ENCODE results near the gene RMI1.
A peak's percentile ranks its signal among the peaks of the same experiment; 100 is the strongest.
"Not testable (repeated sequence)": the region's sequence is repeated elsewhere in the genome, so short reads cannot be mapped to it uniquely, and the experiment has no call there.

RMI1 gene

DNA sequence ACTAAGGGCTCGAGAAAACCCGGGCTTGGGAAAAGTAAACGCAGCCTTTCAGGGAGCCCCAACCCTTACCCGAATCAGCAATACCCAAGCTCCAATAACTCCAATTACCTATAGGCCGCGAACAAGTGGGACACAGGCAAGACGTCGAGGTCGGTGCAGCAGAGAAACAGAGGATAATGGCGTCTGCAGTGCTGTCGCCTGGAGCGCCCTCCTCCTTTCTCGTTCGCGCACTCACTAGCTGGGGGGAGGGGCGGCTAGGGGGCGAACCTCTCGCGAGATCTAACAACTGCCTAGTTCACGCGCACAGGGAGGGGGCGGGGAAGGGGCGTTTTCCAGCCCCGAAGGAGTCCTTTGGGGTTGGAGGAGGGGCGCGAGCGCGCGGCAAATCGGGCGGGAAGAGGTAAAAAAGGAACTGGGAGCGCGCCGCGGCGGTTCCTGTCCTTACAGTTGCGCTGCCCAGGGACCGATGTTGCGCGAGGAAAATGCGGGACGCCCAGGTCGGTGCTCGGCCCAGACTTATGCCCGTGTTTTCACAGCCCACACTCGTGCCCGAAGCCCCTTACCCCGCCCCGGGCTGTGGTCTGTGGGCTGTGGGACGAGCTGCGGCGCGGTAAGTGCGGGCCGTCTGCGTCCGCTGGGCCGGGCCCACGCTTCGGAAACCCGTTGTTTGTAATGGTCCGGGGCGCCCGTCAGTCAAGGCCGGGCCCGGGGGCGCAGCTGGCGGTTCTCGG is at the start of gene RMI1:
Gene RMI1 (plus strand): TSS at position 411 of the 731 bp plus-strand sequence. CDS start 20,182 bp downstream, outside the sequence.
- peak; percentile 100 for DNase-seq

DNA sequence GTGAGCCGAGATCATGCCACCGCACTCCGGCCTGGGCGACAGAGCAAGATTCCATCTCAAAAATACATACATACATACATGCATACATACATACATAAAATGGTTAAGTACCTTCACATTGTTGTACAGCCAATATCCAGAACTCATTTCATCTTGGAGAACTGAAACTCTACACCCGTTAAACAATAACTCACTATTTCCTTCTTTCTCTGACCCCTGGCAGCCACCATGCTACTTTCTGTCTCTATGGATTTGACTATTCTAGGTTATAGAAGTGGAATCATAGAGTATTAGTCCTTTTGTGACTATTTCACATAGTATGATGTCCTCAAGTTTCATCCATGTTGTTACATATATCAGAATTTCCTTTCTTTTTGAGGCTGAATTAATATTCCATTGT is 49.7 kb upstream of the RMI1 start:
- DNase-seq = no peak

GRCh38 chr9:83932011-83932410 is 48.6 kb upstream of the RMI1 start:
- no peak for DNase-seq

GRCh38 chr9:83932851-83933250 is 47.8 kb upstream of the RMI1 start:
- DNase-seq = no peak

- DNase-seq = no peak
These were observed 46.8 kb upstream of the RMI1 start for GRCh38 chr9:83933790-83934189.

- no peak for DNase-seq
These were observed 45.9 kb upstream of the RMI1 start for GRCh38 chr9:83934569-83935275.

GRCh38 chr9:83935276-83935935 is 45.2 kb upstream of the RMI1 start:
- no peak for DNase-seq

DNA sequence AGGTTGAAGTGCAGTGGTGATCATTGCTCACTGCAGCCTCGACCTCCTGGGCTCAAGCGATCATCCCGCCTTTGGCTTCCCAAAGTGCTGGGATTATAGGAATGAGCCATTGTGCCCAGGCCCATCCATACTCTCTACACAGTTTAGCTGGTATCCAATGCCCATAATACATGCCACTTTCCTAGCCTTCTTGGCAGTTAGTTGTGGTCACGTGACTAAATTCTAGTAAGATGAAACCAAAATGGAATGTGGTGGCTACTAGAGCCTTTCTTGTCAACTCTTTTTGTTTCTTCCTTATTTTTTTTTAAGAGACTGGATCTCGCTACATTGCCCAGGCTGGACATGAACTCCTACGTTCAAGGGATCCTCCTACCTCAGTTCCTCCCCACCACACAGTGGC is 44.1 kb upstream of the RMI1 start:
- DNase-seq = no peak

DNA sequence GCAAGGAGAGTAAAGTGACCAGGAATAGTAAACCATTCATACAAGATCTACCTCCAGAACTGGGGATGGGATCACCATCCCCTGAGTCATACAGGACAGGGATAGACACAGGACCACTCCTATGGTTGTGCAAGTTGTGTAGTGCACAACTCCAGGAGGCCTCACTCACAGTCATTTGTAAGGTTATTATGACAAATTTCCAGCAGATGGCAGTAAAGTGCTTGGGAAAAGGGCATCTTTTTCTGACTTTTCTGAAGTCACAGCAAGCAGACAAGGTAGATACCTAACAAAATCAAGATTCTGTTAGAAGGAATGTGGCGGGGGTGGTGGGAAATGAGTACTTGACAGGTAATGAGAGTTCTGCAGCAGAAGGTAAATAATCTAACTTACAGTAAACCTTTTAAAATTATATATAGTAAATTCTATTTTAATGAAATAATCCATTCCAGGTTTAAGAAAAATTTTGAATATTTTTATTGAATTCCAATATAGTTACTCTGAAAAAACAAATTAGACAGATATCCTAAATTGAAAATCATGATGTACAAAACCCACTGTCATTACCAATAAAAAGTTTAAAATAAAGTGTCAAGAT is 42.6 kb upstream of the RMI1 start:
- DNase-seq = peak; percentile 7

- DNase-seq = no peak
These were observed 39.9 kb upstream of the RMI1 start for GRCh38 chr9:83940590-83941303.

GRCh38 chr9:83948096-83948495 is 32.5 kb upstream of the RMI1 start:
- DNase-seq = not testable (repeated sequence)

GRCh38 chr9:83956086-83956435 is 24.5 kb upstream of the RMI1 start:
- peak; percentile 13 for DNase-seq

GRCh38 chr9:83956436-83957247 is 24.0 kb upstream of the RMI1 start:
- peak; percentile 40 for DNase-seq

- no peak for DNase-seq
These were observed 23.4 kb upstream of the RMI1 start for GRCh38 chr9:83957248-83957513.

DNA sequence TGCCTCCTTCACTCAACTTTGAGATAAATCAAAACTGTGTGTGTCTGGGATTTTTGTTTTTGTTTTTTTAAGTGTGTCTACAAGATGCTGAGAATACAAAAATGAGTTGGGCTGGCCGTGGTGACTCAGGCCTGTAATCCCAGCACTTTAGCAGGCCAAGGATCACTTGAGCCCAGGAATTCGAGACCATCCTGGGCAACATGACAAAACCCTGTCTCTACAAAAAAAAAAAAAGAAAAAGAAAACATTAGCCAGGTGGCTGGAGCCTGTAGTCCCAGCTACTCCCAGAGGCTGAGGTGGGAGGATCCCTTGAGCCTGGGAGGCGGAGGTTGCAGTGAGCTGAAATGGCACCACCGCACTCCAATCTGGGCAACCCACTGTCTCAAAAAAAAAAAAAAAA is 21.5 kb upstream of the RMI1 start:
- DNase-seq = no peak

DNA sequence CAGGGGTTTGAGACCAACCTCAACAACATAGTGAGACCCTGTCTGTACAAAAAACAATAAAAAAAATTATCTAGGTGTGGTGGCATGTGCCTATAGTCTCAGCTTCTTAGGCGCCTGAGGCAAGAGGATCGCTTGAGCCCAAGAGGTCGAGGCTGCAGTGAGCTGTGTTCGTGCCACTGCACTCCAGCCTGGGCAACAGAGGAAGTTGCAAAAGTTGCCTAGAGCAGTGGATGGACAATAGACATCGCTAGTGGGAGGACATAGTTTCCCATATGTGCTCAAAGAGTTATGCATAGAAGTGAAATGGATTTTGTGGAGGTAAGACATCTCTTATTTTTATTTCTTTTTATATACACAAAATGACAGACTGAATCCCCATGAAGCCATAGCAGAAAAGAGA is 19.6 kb upstream of the RMI1 start:
- DNase-seq = no peak

DNA sequence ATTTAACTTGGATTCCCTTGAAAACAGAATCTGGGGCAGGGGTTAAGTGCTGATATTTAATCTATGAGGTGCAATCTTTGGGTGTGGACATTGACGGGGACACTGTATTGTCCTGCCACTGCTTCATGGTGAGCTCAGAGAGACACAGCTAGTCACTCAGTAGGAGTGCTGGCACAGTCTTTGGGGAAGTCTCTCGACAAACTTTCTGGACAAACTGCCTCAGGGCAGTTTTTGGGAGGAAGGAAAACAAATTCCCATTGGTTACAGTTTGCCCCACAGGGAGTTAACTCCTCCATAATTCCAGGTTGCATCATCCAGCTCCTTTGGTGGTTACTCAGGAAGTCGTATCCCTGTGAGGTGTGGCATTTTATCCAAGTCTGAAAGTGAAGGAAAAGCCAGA is 18.4 kb upstream of the RMI1 start:
- DNase-seq = no peak

- no peak for DNase-seq
These were observed 15.6 kb upstream of the RMI1 start for GRCh38 chr9:83964973-83965349.

GRCh38 chr9:83965350-83966208 is 15.0 kb upstream of the RMI1 start:
- DNase-seq = no peak

- DNase-seq = no peak
These were observed 14.4 kb upstream of the RMI1 start for GRCh38 chr9:83966209-83966582.

GRCh38 chr9:83967073-83967472 is 13.5 kb upstream of the RMI1 start:
- DNase-seq = no peak

DNA sequence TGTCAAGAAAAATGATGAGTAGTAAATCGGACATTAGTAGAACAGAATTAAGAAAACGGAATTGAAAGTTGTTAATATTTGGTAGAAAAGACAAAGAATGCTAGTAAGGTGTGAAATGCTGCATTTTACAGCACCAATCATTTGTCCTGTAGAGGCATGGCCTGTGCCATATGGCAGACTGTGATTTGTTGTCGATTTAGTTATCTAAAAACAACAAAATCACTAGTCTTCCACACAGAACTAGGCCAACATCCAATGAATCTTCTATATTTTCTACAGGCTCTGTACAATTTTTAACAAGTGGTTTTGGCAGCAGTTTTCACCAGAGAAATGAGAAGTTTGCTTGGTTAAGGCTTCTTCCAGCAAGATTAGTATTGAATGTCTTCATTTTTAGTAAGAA is 11.0 kb upstream of the RMI1 start:
- DNase-seq = no peak

All from activated CD4-positive, alpha-beta T cell treated with anti-CD3 and anti-CD28 coated beads, Interleukin-2, amount 50 U/mL, for 1 hour (primary cell).